HepG2 (cell line): ENCODE measurements around the gene CPEB2. TPM values are rescaled to one million over a fixed set of nuclear protein-coding genes. Genes with fewer than 3 reads are reported as not detected.

Source experiments
- ATF1 ChIP-seq: IDR thresholded peaks from 2 replicates; pipeline ENCODE4 v1.6.1; 2016; ENCODE audit warnings: mild to moderate bottlenecking, control low read depth
- CAMTA2 ChIP-seq: sonication (generic); formaldehyde crosslinking; IDR thresholded peaks from 2 replicates; pipeline ENCODE4 v1.4.0; 2020; ENCODE audit warnings: mild to moderate bottlenecking, missing genetic modification reagents, borderline replicate concordance
- EEA1 ChIP-seq: sonication (generic); formaldehyde crosslinking; IDR thresholded peaks from 2 replicates; pipeline ENCODE4 v1.5.1; 2020; ENCODE audit warnings: mild to moderate bottlenecking, missing genetic modification reagents, borderline replicate concordance
- KLF6 ChIP-seq: IDR thresholded peaks from 2 replicates; pipeline ENCODE4 v1.8.0; 2016; ENCODE audit warnings: missing biosample characterization, missing genetic modification reagents
- KMT2A ChIP-seq: sonication (generic); formaldehyde crosslinking; IDR thresholded peaks from 2 replicates; pipeline ENCODE4 v1.4.0; 2020; ENCODE audit warnings: missing genetic modification reagents
- PPARG ChIP-seq: conservative IDR thresholded peaks from 2 replicates; pipeline ENCODE4 v1.6.1; 2016; ENCODE audit warnings: missing biosample characterization, missing genetic modification reagents
- RAD21 ChIP-seq: fragments of 450-650 bp; formaldehyde crosslinking; IDR thresholded peaks from 2 replicates; pipeline ENCODE4 v1.5.0; 2020; ENCODE audit warnings: mild to moderate bottlenecking
- RBM39 ChIP-seq: fragments of 200-400 bp; formaldehyde crosslinking; IDR thresholded peaks from one replicate; pipeline ENCODE4 v1.6.1; 2018; ENCODE audit warnings: antibody characterized with exemption, mild to moderate bottlenecking, low read depth, low read length; ENCODE audit not compliant: poor library complexity, severe bottlenecking
- RORA ChIP-seq: sonication (generic); formaldehyde crosslinking; IDR thresholded peaks from 2 replicates; pipeline ENCODE4 v1.5.0; 2020; ENCODE audit warnings: mild to moderate bottlenecking, missing genetic modification reagents, moderate library complexity
- TEF ChIP-seq: sonication (generic); formaldehyde crosslinking; IDR thresholded peaks from 2 replicates; pipeline ENCODE4 v1.5.0; 2020; ENCODE audit warnings: missing genetic modification reagents
- YEATS2 ChIP-seq: sonication (generic); formaldehyde crosslinking; IDR thresholded peaks from 2 replicates; pipeline ENCODE4 v1.4.0; 2020; ENCODE audit warnings: missing genetic modification reagents, borderline replicate concordance
- ZNF142 ChIP-seq: sonication (generic); formaldehyde crosslinking; IDR thresholded peaks from 2 replicates; pipeline ENCODE4 v1.4.0; 2020; ENCODE audit warnings: missing genetic modification reagents
- ZNF556 ChIP-seq: sonication (generic); formaldehyde crosslinking; IDR thresholded peaks from 2 replicates; pipeline ENCODE4 v1.4.0; 2020; ENCODE audit warnings: mild to moderate bottlenecking, missing genetic modification reagents, borderline replicate concordance
- ZNF646 ChIP-seq: sonication (generic); formaldehyde crosslinking; IDR thresholded peaks from 2 replicates; pipeline ENCODE4 v1.9.0; 2021; ENCODE audit warnings: mild to moderate bottlenecking, missing genetic modification reagents
- ZNF761 ChIP-seq: sonication (generic); formaldehyde crosslinking; conservative IDR thresholded peaks from 2 replicates; pipeline ENCODE4 v1.4.0; 2020; ENCODE audit warnings: mild to moderate bottlenecking, missing genetic modification reagents
- polyA plus RNA-seq, 8 experiments: library from polyadenylated mRNA; depleted of rRNA in 3 of 8; stranded (reverse) in 7 of 8; unstranded in 1 of 8; fragments of >200 nt; fragmentation: Illumina TruSeq in 4 of 8; extraction: Trizol in 4 of 8; gene quantifications; 2 replicates each; pipeline versions ENCODE4 v1.2.1 to v1.2.3, GENCODE V29; 2011 to 2016; ENCODE audit warnings: low read depth in 4 of 8, missing spikeins in 1 of 8, mixed read lengths in 1 of 8; ENCODE audit not compliant: insufficient read depth in 1 of 8
- total RNA-seq, 5 experiments: library from RNA; depleted of rRNA; stranded (reverse); fragments of >200 nt; fragmentation: Illumina TruSeq; extraction: Trizol; gene quantifications; 2 replicates each; pipeline ENCODE4 v1.2.3, GENCODE V29; 2016; ENCODE audit warnings: low read depth in 1 of 5

CPEB2 gene
- total and polyA plus RNA-seq, 2 of the 13 experiments (the other 11 are each of a cell fraction or from before 2014, with no cell fraction given): 2.0 to 2.5 TPM

GRCh38 chr4:15001248-15001868, 923 bp upstream of the CPEB2 start (continued):
- 0 out of 2 replicates have a peak, but pooled peaks have one; percentile 32 for TF ChIP-seq RORA (CRISPR knock-in tag)
- no peak for TF ChIP-seq EEA1 (CRISPR knock-in tag)
- TF ChIP-seq KLF6 (CRISPR knock-in tag): peak; percentile 9; the same call in 1 of the 2 replicates
- TF ChIP-seq YEATS2: 0 out of 2 replicates have a peak, but pooled peaks have one; percentile 1
- TF ChIP-seq ZNF646 (CRISPR knock-in tag): no peak
- 0 out of 2 replicates have a peak, but pooled peaks have one; percentile 18 for TF ChIP-seq CAMTA2
- TF ChIP-seq ZNF142 (CRISPR knock-in tag): 0 out of 2 replicates have a peak, but pooled peaks have one; percentile 8
- 0 out of 2 replicates have a peak, but pooled peaks have one; percentile 19 for TF ChIP-seq KMT2A (CRISPR knock-in tag)
- peak; percentile 7; the same call in 1 of the 2 replicates for TF ChIP-seq RAD21
- peak; percentile 22; the same call in 1 of the 2 replicates for TF ChIP-seq ZNF556
- TF ChIP-seq RBM39: peak; percentile 55
- no peak for TF ChIP-seq TEF
- TF ChIP-seq PPARG (CRISPR knock-in tag): 0 out of 2 replicates have a peak, but pooled peaks have one; percentile 6
- TF ChIP-seq ATF1: 0 out of 2 replicates have a peak, but pooled peaks have one; percentile 32
- no peak; the same call in 1 of the 2 replicates for TF ChIP-seq ZNF761 (CRISPR knock-in tag)
